OCI-M1 (cell line): ENCODE measurements around the gene OR52H1.
"Not testable (repeated sequence)": the region's sequence is repeated elsewhere in the genome, so short reads cannot be mapped to it uniquely, and the experiment has no call there.

Experiments used
- DNase-seq: peaks from one replicate; lab custom pipeline; 2025; lab: John Stamatoyannopoulos, UW

Gene OR52H1

GRCh38 chr11:5548440-5548839 lies at the start of gene OR52H1:
Gene OR52H1, minus strand, starts transcription at chr11:5548540. Its CDS starts 3,035 bp downstream, at chr11:5545505.
- no peak for DNase-seq

GRCh38 chr11:5597953-5598352 lies 49.6 kb upstream of the OR52H1 start:
- no peak for DNase-seq

GRCh38 chr11:5596607-5597201 lies 48.4 kb upstream of the OR52H1 start, which contains the start of gene TRIM6:
Gene TRIM6, plus strand, starts transcription at chr11:5596637. Its CDS starts 261 bp downstream, at chr11:5596898.
- DNase-seq: peak; percentile 94

GRCh38 chr11:5593146-5593545 lies 44.8 kb upstream of the OR52H1 start:
- DNase-seq: no peak

GRCh38 chr11:5592615-5593014 lies 44.3 kb upstream of the OR52H1 start:
- no peak for DNase-seq

GRCh38 chr11:5591613-5592012 lies 43.3 kb upstream of the OR52H1 start:
- peak; percentile 14 for DNase-seq

- DNase-seq: not testable (repeated sequence)
Measured at GRCh38 chr11:5589906-5590305, 41.6 kb upstream of the OR52H1 start.

GRCh38 chr11:5584458-5584857 lies 36.1 kb upstream of the OR52H1 start:
- DNase-seq: not testable (repeated sequence)

- DNase-seq: peak; percentile 85
Measured at GRCh38 chr11:5581014-5581413, 32.7 kb upstream of the OR52H1 start.

GRCh38 chr11:5580577-5580976 lies 32.2 kb upstream of the OR52H1 start, which contains the start of gene OR52B6:
Gene OR52B6, plus strand, starts transcription at chr11:5580877. Its CDS starts 0 bp downstream, at chr11:5580877.
- peak; percentile 64 for DNase-seq

- DNase-seq: no peak
Measured at GRCh38 chr11:5577101-5577500, 28.8 kb upstream of the OR52H1 start.

- no peak for DNase-seq
Measured at GRCh38 chr11:5575152-5575551, 26.8 kb upstream of the OR52H1 start.

GRCh38 chr11:5574654-5575053 lies 26.3 kb upstream of the OR52H1 start:
- no peak for DNase-seq

- peak; percentile 59 for DNase-seq
Measured at GRCh38 chr11:5564259-5565019, 16.1 kb upstream of the OR52H1 start.

- no peak for DNase-seq
Measured at GRCh38 chr11:5557751-5558150, 9.4 kb upstream of the OR52H1 start.

- no peak for DNase-seq
Measured at GRCh38 chr11:5556596-5557188, 8.4 kb upstream of the OR52H1 start.

GRCh38 chr11:5553343-5553742 lies 5.0 kb upstream of the OR52H1 start:
- peak; percentile 35 for DNase-seq

GRCh38 chr11:5550440-5551095 lies 2.2 kb upstream of the OR52H1 start:
- DNase-seq: peak; percentile 33

- no peak for DNase-seq
Measured at GRCh38 chr11:5547982-5548381, 358 bp downstream of the OR52H1 start.

- DNase-seq: no peak
Measured at GRCh38 chr11:5546457-5546856, 1.9 kb downstream of the OR52H1 start.

- no peak for DNase-seq
Measured at GRCh38 chr11:5541427-5541826, 6.9 kb downstream of the OR52H1 start.

GRCh38 chr11:5536482-5536881 lies 11.9 kb downstream of the OR52H1 start:
- DNase-seq: no peak
